CD4-positive, alpha-beta T cell treated with Interleukin-4 for 4 hours (primary cell): Measurements from ENCODE around the gene FADS3.

ENCODE experiments used
- DNase-seq: peaks from one replicate; pipeline ENCODE4 v3.0.0-alpha.2; 2020

Gene FADS3, protein sequence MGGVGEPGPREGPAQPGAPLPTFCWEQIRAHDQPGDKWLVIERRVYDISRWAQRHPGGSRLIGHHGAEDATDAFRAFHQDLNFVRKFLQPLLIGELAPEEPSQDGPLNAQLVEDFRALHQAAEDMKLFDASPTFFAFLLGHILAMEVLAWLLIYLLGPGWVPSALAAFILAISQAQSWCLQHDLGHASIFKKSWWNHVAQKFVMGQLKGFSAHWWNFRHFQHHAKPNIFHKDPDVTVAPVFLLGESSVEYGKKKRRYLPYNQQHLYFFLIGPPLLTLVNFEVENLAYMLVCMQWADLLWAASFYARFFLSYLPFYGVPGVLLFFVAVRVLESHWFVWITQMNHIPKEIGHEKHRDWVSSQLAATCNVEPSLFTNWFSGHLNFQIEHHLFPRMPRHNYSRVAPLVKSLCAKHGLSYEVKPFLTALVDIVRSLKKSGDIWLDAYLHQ

DNA sequence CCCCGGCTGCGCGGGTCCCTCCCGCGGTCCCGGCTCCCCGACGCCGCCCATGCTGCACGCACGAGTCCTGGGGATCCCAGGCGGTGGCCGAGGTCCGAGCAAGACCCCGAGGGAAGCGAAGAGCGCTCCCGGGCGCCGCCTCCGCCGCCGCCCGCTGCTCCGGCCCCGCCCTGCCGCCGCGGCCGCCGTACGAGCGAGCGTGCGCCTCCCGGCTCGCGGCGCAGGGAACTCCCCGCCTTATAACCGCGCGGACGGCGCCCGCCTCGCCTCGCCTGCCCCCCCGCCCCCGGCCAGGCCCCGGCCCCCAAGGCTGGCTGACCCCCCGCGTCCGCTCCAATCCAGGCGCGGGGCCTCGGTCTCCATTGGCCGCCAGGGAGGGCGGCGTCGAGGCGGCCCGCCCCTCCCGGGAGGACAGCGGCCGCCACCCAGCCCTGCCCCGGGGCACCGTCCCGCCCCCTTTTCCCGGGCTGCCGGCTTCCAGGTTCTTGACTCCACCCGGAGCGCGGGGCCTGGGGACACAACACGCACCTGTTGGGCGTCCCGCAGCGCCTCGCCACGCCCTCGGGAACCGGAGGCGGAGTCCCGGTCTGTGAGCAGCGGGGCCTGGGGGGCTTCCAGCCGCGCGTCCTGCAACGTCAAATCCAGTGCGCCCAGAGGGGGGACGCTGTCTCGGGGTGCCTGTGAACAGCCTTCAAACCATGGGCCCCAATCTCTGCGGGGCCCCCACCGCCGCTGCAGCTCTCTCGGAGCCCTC is at the start of gene FADS3:
FADS3 (minus strand) TSS at position 215 of the 754 bp plus-strand sequence; CDS start at position 51, 164 bp downstream.
- DNase-seq: peak; percentile 54

DNA sequence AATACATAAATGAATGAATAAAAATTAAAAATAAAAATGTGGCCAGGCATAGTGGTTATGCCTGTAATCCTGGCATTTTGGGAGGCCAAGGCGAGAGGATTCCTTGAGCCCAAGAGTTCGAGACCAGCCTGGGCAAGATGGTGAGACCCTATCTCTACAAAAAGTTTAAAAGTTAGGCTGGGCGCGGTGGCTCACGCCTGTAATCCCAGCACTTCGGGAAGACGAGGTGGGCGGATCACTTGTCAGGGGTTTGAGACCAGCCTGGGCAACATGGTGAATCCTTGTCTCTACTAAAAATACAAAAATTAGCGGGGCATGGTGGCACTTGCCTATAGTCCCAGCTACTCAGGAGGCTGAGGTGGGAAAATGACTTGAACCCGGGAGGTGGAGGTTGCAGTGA is 49.1 kb upstream of the FADS3 start:
- DNase-seq: no peak

DNA sequence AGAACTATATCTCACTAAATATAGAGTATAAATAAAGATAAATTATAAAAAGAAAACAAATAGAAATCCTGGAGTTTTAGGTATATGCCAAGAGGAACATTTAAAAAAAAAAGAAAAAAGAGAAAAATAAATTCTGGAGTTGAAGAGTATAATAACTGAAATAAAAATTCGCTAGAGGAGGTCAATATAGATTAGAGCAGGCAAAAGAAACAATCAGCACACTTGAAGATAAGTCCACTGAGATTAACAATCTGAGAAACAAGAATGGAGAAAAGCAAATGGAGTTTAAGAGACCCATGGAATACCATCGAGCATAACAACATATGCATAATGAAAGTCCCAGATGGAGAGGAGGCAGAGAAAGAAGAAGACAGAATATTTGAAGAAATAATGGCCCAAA is 44.5 kb upstream of the FADS3 start:
- no peak for DNase-seq

DNA sequence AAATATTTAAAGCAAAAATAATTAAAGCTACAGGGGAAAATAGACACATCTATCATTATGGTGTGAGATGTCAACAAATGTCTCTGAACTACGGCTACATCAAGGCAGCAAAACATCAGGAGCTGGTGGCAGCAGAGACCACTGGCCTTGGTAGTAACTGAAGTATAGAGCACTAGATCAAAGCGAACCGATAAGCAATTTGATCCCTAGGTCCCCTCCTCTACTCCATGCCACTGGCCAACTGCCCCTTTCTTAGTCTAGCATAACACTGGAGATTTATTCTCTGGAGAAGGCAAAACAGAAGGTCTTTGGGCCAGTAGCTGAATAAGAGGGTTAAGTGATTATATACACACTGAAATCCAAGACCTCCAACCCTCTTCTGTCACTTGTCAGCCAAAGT is 39.6 kb upstream of the FADS3 start:
- DNase-seq: no peak

DNA sequence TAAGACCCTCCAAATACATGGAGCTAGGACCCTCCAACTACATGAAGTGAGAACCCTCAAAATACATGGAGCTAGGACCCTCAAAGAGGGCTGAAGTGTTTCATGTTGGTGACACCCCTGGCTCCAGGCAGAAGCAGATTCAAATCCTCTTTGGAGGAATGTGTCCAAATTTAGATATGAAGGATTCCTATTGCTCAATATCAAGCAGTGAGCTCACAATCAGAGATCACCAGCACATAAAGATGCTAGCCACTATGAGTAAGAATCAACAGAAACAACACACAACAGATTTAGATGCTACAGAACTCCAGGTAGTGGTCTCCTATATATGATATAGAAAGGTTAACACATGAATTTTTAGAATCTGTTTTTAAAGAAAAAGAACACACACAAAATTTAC is 37.3 kb upstream of the FADS3 start:
- DNase-seq: no peak

DNA sequence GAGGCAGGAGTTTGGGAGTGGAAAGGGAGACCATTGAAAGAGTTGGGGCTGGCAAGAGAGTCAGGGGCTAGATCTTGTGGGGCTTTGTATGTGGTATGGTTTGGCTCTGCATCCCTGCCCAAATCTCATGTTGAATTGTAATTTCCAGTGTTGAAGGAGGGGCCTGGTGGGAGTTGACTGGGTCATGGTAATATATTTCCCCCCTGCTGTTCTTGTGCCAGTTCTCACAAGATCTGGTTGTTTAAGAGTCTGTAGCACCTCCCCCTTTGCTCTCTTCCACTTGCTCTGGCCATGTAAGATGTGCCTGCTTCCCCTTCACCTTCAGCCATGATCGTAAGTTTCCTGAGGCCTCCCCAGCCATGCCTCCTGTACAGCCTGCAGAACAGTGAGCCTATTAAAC is 36.2 kb upstream of the FADS3 start:
- no peak for DNase-seq

DNA sequence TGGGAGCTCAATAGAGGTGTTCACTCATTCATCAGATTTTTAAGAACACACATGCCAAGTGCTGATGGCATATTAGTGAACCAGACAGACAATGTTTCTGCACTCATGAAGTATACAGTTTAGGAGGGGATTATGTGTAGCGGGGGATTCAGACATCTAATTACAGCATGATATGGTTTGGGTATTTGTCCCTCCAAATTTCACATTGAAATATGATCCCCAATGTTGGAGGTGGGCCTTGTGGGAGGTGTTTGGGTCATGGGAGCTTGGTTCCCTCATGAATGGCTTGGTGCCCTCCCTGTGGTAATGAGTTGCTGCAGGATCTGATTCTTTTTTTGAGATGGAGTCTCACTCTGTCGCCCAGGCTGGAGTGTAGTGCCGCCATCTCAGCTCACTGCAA is 34.9 kb upstream of the FADS3 start:
- no peak for DNase-seq

DNA sequence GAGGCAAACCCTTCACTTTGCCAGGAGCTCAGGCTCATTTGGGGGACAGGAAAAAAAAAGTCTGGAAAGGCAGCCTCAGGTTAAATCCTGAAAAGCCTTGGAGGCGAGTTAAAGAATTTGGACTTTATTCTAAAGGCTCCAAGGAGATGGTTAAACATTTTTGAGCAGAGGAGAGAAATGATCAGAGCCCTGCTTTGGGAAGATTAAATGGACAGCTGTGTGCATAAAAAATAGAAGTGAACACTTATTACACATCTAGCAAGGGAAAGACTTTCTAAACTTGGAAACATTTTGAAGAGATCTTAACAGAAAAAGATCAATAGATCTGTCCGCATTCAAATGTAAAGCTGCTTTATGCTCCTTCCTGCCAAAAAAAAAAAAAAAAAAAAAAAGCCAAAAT is 34.4 kb upstream of the FADS3 start:
- DNase-seq: no peak

DNA sequence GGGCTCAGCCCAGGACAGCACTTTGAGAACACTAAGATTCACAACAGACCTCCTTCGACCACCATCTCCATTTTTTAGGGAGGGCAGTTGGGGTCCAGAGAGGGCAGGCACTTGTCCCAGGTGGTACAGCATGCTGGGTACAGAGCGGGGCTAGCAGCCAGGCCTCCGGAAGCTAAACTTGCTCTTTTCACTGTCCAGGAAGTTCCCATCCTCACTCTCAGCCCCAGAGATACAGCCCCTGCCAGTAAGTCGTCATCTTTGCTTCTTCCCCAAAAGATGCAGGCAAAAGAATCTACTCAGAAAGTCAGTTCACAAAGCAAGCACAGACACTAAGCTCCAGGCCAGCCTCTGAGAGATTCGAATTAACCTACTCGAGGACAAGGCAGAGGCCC is 32.7 kb upstream of the FADS3 start:
- DNase-seq: no peak

DNA sequence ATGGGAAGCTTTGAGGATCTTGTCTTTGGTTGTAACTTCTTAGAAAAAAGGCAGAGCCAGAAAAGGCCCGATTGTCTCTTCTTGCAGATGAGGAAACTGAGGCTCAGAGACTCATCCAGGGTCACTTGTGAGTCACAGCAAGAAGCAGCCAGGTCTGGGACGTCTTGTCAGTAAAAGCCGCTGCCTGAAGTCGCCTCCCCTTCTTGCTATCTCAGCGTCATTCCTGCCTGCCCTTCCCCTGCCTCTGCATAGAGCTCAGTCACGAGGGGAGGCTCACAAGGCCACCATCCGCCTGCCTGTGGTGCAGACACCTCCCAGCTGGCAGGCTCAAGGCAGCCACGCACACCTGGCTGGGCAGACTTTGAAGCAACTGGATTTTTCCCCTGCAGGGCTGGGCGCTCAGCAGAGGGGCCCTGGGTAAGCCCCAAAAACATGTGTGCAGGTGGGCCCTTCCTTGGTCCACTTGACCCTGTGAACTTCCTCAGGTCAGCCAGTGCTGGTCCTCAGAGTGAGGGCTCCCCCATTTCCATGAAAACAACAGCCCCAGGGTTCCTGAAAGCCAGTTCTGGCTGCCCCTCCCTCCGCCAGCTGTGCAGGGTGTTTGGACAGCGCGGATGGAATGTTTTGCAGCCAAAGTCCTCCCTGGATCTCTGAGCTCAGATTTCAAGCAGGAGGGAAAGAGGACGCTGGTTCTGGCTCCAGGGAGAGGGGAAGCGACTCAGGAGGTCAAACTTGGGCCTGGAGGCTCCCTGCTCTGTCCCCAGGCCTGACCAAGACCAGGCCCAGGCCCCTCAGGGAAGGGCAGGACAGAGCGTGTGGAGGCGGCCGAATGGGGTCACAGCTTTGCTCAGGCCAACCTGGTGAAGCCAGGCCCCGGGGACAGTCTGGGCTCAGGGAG is 32.1 kb upstream of the FADS3 start:
- DNase-seq: no peak

DNA sequence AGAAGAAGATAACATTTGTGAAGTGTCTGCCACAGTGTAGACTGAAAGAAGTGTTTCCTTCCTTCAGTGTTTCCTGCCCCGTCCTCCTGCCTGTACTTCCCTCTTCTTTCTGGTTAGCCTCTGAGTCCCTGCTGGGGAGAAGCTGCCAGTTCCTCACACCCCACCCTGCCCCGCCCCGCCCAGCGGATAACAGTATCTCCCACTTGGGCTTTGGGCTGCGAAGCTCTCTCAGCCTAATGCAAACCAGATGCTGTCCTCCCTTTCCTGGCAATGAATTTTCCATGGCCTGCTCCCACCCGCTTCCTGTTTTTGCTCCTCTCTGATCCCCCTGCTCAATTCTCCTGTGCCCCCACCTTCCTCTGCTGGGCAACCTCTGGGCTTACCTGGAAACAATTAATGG is 31.2 kb upstream of the FADS3 start:
- DNase-seq: no peak

DNA sequence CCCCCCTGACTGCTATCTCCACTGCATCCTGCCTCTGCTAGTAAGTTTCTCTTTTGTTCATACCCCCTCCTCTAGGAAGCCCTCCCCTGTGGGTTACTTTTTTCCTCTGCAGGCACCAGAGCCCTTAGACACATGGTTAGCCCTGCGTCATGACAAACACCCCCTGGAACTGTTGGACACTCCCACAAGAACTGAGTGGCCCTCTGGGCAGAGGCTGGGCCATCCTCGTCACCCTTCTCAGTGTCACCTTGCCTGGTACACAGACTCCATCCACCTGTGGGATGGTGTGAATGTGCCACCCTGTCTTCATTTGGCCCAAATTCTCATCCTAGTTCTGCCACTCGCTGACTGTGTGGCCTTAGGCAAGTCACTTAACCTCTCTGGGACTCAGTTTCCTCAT is 30.1 kb upstream of the FADS3 start:
- DNase-seq: no peak

DNA sequence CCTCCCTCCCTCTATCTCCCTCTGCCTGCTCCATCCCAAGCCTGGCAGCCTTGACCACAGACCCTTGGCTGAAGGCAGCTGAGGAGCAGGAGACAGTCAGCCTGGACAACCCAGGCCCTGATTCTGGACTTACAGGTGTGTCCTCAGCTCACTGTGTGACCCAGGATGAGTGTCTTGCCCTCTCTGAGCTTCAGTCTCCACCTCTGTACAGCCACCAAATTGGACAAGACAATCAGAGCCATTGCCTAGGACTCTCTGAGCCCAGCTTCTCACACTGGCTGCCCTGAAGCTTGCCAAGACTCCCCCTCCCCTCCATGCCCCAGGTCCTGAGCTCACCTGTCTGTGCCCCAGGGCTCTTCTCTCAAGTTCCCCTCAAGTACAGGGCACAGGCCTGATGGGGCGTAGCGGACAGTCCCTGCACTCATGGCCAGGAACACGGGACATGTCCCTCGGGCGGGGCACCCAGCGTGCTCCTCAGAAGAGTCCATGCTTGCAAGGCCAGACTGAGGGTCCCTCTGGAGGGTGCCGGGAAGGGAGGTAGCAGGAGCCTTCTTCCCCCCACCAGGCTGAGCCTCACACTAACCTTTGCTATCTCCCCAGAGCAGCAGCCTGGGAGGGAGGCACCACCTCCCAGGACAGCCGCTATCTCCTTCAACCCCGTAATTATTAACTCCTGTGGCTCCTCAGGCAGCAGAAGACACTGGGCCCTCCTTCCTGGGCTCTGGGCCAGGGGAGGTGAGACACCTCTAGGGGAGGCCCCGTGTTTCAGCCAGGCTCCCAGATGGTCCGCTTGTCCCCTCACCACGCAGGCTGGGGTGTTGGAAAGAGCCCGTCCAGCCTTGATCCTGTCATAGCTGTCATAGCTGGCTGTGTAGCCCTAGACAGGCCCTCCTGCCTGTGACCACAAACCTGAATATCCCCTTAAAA is 28.6 kb upstream of the FADS3 start:
- DNase-seq: no peak

DNA sequence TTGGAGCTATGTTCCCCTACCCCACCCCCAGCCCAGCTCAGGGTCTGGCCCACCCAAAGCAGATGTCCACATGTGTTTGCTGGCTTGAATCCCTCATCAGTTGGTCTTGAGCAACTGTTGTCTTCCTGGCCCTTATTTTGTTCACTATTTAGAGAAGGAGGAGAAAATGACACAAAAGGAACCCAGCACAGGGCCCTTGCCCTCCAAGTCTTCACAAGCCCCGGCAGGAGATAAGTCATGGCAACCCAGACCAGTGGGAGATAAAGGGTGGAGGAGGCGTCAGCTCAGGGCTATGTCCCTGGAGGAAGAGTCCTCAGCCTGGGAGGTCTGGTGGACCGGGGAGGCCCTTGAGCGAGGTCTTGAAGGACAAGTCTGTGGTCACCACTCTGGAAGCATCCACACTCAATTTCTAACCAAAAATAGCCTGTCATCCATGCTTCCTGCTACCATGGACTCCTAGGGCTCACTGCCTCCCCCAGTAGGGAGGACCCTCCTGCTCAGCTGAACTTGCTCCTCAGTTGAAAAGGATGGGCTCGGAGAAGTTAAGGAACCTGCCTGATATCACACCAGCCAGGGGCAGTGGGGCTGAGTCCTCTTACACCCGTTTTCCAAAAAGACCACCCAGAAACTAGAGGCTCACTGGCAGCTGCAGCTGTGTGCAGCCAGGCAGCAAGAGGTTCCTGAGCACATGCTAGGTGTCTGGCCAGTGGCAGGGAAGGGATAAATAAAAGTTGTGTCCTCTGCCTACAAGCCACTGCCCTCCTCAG is 27.8 kb upstream of the FADS3 start:
- no peak for DNase-seq

DNA sequence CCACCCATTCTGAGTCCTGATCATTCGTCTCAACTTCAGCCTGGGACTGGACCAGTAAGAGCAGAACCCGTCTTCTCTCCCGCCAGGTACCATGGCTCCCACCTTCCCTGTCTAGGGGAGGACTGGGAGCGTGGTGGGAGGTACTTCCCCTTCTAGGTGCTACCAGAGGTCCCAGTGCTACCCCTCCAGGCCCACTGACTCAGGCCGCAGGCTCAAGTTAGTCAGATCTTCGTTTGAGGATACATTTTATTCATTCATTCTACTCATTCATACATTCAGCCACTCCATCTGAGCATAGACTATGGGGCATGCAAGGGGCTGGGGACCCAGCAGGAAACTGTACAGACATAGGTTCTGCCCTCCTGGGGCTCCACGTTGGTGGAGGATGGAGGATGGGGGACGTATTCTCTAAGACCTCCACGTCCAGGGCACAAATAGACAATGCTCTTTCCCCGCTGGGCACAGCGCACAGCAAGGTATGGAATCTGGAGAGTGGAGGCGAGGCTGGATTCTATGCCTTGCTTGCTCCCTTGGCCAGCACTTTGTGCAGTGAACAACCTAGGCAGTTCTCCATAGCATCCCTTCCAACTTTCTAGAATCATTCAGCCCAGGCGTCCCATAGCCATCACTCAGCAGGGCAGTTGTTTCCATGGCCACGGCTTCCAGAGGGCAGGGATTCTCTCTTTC is 27.0 kb upstream of the FADS3 start:
- DNase-seq: no peak

DNA sequence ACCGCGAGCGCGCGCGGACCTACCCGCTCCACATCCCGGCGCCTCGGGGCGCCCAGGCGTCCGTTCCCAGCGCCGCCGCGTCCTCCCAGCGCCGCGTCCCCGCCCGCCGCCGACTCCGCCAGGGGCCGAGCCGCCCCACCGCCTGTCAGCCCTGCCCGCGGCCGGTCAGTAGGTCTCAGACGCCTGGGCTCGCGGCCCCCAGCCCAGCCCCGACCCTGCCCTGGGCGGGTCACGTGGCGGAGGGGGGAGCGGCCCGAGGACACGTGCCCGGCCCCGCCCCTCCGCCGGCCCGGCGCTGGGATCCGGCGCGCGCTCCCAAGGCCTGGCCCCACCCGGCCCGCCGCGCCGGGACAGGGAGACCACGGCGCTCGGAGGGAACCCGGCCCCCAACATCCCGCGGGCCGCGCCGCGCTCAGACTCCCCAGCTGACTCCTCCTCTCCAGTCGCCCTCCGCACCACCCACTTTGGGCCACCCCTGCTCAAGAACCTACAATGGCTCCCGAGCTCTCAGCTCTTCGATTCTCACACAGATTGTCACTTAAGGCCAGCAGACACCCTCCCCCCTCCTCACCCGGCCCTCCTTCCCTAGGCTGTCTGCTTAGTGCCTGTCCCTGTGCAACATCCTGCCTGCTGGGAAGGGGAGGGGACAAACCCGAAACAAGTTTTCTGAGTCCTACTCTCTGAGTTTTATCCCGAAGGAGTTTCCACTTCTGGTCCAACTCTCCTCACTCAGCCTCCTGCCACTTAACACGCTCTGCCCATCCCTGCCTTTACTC is 26.2 kb upstream of the FADS3 start, which contains the start of gene RAB3IL1:
RAB3IL1 (minus strand) TSS at position 233 of the 776 bp plus-strand sequence; CDS start at position 34, 199 bp downstream.
- DNase-seq: no peak

DNA sequence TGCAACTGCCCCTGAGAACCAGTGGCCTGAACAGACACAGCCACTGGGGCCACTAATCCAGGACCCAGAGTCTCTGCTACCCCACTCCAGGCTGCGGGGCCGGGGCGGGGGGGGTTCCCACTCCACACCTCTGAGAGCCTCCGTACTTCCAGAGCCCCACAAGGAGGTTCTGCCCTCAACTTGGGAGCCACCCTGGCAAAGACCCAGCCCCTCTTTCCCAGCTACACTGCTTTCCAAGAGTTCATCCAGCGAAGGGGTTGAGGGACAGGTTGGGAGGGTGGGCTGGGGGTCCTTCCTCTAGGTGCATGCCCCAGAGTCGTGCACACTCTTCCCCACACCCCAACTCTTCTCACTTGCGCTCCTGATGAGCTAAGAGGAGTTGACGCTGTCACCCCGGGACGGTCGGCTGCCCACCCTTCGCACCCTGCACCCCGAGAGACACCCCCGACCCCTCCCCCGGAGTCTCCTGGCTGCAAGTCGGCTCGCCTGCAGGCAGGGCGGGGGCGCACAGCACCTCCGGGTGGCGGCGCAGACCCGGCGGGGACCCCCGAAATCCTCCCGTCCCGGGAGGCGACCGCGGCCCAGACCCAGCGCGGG is 25.5 kb upstream of the FADS3 start:
- DNase-seq: no peak

DNA sequence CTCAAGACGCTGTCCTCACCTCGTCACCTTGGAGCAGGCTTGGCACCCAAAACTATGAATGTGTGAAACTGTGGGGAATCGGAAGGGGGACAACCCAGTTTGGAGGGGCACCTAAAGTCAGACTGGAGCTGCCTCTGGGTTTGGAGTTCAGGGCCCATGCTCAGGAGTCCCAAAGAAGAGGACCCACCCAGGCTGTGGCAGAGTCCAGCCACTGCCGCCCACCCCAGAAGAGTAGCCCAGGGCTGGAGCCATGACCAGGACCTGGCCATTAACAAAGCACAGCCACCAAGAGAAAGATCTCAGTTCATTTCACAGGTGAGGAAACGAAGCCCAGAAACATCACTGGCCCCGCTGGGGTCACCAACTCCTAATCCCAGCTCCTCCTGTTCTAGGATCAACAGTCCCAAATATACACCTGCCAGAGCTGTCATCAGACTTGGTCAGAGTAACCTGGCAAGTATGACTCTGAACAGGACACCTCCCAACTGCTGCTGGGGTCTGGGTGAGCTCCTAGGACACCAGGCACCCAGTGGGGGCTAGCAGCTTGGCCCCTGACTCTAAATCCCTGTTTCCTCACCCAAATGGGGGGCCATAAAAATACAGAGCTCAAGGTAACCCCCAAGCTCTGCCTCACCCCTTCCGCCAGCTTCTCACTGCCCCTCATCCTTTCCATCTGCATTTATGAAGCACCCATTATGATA is 23.3 kb upstream of the FADS3 start:
- no peak for DNase-seq
